DMS 273 (cell line): ENCODE results near the gene TRIM62.
"Not testable (repeated sequence)": the region's sequence is repeated elsewhere in the genome, so short reads cannot be mapped to it uniquely, and the experiment has no call there.

Source experiments
- DNase-seq: peaks from one replicate; lab custom pipeline; 2025; ENCODE audit not compliant: unreplicated experiment; lab: John Stamatoyannopoulos, UW

Gene TRIM62

DNA sequence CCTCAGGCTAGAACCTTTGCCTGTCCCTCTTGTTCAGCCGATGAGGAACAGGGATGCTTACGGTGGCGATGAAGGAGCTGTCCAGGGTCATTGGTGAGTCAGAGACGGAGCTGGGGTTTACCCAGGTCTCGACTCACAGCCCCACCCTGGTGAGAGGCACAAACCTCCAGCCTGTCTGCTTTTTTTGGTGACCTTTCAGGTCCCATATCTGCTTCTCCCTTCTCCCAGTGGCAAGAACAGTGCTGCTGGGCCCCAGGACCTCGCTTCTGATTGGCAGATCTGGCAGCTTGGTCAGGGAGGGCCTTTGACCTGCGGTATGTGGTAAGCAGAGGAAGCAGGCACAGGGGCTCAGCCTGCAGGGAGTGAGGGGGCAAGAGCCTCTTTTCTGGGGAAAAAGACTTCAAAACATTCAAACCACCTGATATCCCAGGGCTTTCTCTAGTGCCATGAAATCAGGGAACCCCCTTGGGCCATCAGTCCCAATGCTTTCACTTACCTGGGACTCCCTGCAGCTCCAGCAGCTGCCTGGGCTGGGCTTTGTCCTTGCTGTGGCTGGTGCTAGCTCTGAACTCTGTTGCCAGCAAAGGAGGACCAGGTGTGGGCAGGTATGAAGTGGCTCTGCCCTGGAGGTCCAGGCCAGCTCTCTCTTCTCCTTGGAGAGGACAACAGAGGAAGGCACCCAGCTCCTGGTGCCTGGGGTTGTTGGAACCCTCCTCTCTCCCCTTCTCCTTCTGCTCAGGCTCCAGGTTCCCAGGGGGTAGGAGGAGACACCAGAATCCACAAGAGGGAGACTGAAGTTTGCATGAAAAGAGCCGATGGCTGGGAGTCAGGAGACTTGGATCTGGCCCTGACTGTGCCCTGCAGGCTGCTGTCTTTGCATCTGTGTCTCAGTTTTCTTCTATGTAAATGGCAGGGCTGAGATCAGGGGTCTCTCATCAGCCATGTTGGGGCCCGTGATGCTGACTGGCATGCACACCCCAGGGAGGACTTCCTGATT lies 41.4 kb downstream of the TRIM62 start:
- peak; percentile 74 for DNase-seq

- peak; percentile 80 for DNase-seq
Observed at GRCh38 chr1:33137800-33138199, 44.0 kb downstream of the TRIM62 start.

GRCh38 chr1:33136041-33136440 lies 45.8 kb downstream of the TRIM62 start:
- DNase-seq: not testable (repeated sequence)

DNA sequence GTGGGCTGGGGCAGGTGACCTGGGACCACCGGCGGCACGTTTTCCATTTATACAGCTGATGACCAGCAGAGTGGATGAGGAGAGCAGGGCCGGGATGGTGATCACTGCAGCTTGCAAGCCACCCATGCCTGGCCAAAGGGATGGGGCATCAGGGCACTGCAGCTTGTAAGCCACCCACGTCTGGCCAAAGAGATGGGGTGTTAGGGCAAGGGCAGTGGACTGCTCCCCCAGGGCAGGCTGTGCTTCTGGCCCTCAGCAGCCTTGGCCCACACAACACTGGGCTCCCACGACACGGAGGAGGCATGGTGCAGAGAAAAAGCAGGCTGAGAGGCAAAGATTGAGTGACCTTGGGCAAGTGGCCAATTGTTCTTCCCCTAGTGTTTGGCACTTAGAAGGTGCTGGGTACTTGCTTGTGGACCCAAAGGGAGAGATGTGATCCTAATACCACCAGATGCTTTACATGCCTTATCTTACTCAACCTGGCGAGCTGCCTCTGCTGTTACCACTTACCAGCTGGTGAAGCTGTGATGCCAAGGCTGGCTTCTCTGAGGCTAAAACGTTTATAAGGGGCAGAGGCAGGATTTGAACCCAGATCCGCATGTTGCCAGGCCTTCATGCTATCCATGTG lies 48.3 kb downstream of the TRIM62 start:
- peak; percentile 94 for DNase-seq

DNA sequence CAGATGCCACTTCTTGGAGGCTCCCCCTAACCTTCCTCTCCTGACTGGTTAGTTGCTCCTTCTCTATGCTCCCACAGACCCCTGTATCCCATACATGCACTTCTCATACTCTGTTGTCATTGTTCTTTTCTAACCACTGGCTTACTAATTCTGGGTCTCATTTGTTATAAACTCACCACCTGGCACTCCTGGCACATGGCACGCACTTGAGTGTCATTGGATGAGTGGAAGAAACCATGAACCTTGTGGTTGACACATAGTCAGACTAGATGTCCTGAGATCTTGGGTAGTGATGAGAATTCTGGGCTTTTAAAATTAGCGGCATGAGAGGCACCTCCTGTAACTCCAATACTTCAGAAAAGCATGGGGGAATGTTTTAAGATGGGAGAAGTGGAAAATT lies 49.3 kb downstream of the TRIM62 start:
- no peak for DNase-seq

DNA sequence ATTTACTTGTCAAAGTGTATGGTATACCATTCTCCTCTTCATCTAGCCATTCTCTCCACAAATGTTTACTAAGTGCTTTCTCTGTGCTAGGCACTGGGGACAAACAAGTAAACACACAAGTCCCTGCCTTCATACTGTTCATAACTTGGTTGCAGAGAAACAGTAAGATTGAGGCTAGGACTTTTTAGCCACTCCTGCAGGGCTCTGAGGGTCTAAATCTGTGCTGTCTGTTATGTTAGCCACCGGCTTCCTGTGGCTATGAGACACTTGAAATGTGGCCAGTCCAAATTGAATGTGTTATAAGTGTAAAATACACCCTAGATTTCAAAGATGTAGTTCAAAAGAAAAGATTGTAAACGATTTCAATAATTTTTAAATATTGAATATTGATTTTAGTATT lies 50.7 kb downstream of the TRIM62 start:
- no peak for DNase-seq

- peak; percentile 32 for DNase-seq
Observed at GRCh38 chr1:33130297-33130696, 51.5 kb downstream of the TRIM62 start.

- DNase-seq: no peak
Observed at GRCh38 chr1:33128781-33129180, 53.1 kb downstream of the TRIM62 start.

DNA sequence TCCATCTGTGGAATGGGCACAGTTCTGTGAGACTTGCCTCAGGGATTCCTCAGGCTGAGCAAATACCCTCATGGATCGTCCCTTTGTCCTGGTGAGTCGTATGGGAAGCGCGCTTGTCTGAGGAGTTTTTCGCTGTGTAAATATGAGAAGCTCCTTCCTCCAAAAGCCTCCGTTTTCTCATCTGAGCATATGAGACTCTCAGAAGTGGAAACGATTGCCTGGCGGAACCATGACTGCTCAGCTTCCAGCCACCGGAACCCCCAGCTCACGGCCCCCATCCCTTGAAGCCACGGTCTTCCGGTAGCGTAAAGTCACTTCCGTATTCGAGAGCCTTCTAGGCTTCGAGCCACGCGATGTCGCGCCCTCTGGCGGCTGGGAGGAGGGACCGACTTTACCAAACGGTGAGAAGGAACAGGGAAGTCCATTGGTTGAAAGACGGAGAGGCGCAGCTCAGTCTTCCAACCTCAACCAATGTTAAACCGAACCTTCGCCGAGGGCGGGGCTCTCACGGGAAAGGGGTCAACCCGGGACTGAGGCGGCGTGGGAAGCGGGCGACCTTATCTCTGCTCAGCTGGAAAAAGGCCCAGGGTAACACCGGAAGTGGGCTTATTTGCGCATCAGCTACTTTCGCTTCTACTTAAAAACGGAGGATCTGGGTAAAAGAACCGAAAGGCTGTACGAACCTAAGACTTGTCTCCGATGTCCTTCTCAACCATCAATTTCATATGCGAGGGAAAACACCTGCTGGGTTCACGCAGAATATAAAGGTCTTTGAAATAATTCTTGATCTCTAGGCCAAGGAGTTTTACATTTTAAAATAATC lies 54.6 kb downstream of the TRIM62 start:
- DNase-seq: peak; percentile 99

- no peak for DNase-seq
Observed at GRCh38 chr1:33126411-33127000, 55.3 kb downstream of the TRIM62 start.

- DNase-seq: not testable (repeated sequence)
Observed at GRCh38 chr1:33124647-33125046, 57.2 kb downstream of the TRIM62 start.

- DNase-seq: no peak
Observed at GRCh38 chr1:33123266-33123665, 58.6 kb downstream of the TRIM62 start.

- no peak for DNase-seq
Observed at GRCh38 chr1:33122483-33123178, 59.2 kb downstream of the TRIM62 start.

DNA sequence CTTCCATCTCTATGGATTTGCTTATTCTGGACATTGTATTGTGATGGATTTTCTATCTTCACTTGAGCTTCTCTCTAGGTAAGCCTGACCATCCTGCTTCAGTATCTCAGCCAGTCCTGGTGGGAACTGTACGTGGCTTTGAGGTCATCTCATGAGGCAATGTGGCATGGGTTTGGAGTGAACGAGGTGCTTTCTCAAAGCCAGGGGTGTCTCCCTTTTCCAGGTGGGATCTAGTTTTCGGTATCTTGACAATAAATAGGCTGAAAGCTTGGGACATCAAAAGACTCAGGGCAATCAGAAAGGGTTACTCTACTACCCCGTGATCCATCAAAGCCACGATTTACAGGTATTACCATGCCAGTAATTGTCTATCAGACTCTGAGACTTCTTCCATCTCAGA lies 60.1 kb downstream of the TRIM62 start:
- DNase-seq: no peak

GRCh38 chr1:33120436-33121231 lies 61.2 kb downstream of the TRIM62 start:
- DNase-seq: no peak

DNA sequence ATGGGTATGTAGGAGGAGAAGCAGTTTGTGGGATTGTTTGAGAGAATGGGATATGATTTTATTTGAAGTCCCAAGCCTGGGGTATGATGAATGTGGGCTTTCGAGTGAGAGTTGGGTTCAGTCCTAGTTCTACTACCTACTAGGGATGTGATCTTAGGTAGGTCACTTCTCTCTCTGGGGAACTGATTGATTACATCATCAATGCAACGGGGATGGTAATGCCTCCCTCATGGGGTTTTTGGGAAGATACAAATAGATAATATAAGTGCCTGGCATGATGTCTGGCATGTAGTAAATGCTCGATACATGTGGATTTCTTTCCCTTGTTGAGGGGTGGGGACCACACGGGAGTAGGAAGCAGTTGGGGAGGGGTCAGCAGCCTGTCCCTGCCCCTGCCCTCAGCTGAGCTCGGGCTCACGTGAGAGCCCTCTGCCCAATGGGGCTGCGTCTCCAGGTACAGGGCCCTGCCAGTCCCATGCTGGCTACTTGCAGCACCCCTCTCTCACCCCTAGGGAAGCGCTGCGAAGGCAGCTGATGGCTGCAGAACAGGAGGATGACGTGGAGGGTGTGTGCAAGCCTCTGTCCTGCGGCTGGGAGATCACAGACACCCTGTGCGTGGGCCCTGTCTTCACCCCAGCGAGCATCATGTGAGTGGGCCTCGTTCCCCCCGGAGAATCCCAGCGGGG lies 62.2 kb downstream of the TRIM62 start:
- DNase-seq: no peak

- DNase-seq: no peak
Observed at GRCh38 chr1:33119050-33119449, 62.8 kb downstream of the TRIM62 start.

- no peak for DNase-seq
Observed at GRCh38 chr1:33118274-33118673, 63.6 kb downstream of the TRIM62 start.
